ENCODE data around the gene QSOX2.
"Not testable (repeated sequence)": the region's sequence is repeated elsewhere in the genome, so short reads cannot be mapped to it uniquely, and the experiment has no call there.

QSOX2 gene

GRCh38 chr9:136282272-136282861 lies 36.8 kb upstream of the QSOX2 start:
- DNase-seq, result no peak

GRCh38 chr9:136281421-136282271 lies 36.0 kb upstream of the QSOX2 start:
- no peak for DNase-seq

- no peak for DNase-seq
Observed at GRCh38 chr9:136280535-136281315, 35.1 kb upstream of the QSOX2 start.

- DNase-seq, result no peak
Observed at GRCh38 chr9:136279471-136279870, 33.9 kb upstream of the QSOX2 start.

- no peak for DNase-seq
Observed at GRCh38 chr9:136278894-136279293, 33.3 kb upstream of the QSOX2 start.

GRCh38 chr9:136278221-136278620 lies 32.6 kb upstream of the QSOX2 start:
- no peak for DNase-seq

GRCh38 chr9:136277746-136278145 lies 32.1 kb upstream of the QSOX2 start:
- DNase-seq, result no peak

GRCh38 chr9:136276716-136277115 lies 31.1 kb upstream of the QSOX2 start:
- DNase-seq, result no peak

GRCh38 chr9:136275655-136276429 lies 30.2 kb upstream of the QSOX2 start:
- no peak for DNase-seq

GRCh38 chr9:136274786-136275654 lies 29.4 kb upstream of the QSOX2 start:
- DNase-seq, result no peak

GRCh38 chr9:136273921-136274785 lies 28.5 kb upstream of the QSOX2 start:
- DNase-seq, result no peak

- no peak for DNase-seq
Observed at GRCh38 chr9:136273244-136273865, 27.7 kb upstream of the QSOX2 start.

- no peak for DNase-seq
Observed at GRCh38 chr9:136270173-136270705, 24.6 kb upstream of the QSOX2 start.

GRCh38 chr9:136268735-136269134 lies 23.1 kb upstream of the QSOX2 start:
- DNase-seq, result no peak

GRCh38 chr9:136268318-136268717 lies 22.7 kb upstream of the QSOX2 start:
- DNase-seq, result no peak

- DNase-seq, result peak; percentile 80
Observed at GRCh38 chr9:136267261-136268111, 21.9 kb upstream of the QSOX2 start.

- not testable (repeated sequence) for DNase-seq
Observed at GRCh38 chr9:136266641-136267040, 21.0 kb upstream of the QSOX2 start.

GRCh38 chr9:136265561-136266355 lies 20.1 kb upstream of the QSOX2 start:
- DNase-seq, result no peak
